ENCODE results near the gene CNN1.

CNN1 gene

GRCh38 chr19:11549386-11549953 lies 10.8 kb downstream of the CNN1 start:
- no peak for DNase-seq (ENCODE audit: low read depth)
- no peak overlapping the region for H3K4me3 ChIP-seq (ENCODE audit: low read depth, low read length)
- TF ChIP-seq MYC (IDR thresholded peaks at IDR 0.05; ENCODE audit: low read depth, low read length) (no peak), CTCF (IDR thresholded peaks at IDR 0.05; ENCODE audit: low read depth, low read length) (no peak), POLR2A (IDR thresholded peaks at IDR 0.05; ENCODE audit: extremely low read depth, insufficient read length) (no peak)
- TF ChIP-seq, protein P1, sequence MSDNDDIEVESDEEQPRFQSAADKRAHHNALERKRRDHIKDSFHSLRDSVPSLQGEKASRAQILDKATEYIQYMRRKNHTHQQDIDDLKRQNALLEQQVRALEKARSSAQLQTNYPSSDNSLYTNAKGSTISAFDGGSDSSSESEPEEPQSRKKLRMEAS (IDR thresholded peaks at IDR 0.05; ENCODE audit: low read depth, low read length), result no peak

DNA sequence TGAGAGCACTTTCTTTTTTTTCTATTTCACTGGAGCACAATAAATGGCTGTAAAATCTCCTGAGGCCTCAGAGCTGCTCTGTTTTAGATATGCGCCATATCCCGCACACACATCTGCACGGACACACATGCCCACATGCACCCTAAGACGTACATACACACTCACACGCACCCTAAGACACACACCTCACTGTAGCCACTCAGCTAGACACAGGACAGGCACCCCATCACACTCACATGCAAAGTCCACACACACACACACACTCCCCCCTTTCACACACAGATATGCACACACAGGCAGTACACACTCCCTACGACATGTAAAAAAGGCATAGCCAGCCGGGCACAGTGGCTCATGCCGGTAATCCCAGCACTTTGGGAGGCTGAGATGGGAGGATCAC lies 11.6 kb downstream of the CNN1 start:
- DNase-seq (ENCODE audit: low read depth), result no peak
- H3K4me3 ChIP-seq (ENCODE audit: low read depth, low read length), result no peak overlapping the region
- TF ChIP-seq CTCF (IDR thresholded peaks at IDR 0.05; ENCODE audit: low read depth, low read length) (no peak), POLR2A (IDR thresholded peaks at IDR 0.05; ENCODE audit: extremely low read depth, insufficient read length) (no peak), MYC (IDR thresholded peaks at IDR 0.05; ENCODE audit: low read depth, low read length) (no peak)

DNA sequence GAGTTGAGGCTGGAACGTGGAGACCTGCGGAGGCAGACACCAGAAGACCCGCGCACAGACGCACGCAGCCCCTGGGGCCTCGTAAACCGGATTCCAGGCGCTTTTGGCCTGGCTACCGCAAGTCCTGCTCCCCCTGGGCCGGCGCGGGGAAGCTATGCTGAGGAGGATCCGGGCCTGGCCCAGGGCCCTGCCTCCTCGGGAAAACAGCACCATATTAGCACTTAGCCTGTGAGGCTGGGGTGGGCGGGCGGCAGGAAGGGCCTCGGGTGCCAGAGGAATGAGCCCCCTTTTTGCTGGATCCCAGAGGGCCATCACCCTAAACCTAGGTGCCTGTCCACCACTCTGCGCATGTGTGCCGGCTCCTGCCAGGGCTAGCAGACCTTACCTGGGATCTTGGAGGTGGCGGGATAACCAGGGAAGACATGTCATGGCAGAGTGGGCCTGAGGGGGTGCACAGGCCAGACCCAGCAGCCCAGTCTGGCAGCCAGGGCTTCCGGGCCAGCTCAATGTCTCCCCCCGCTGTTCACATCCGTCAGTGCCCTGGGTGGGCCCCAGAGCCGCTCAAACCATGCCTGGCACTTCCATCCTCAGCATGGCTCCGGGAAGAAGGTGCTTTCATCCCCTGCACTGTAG lies 13.1 kb downstream of the CNN1 start:
- TF ChIP-seq, protein P1 (IDR thresholded peaks at IDR 0.05; ENCODE audit: low read depth, low read length), result no peak
- peak; percentile 29 for TF ChIP-seq CTCF (IDR thresholded peaks at IDR 0.05; ENCODE audit: low read depth, low read length)
- TF ChIP-seq POLR2A (IDR thresholded peaks at IDR 0.05; ENCODE audit: extremely low read depth, insufficient read length), result no peak
- no peak overlapping the region for H3K4me3 ChIP-seq (ENCODE audit: low read depth, low read length)
- DNase-seq (ENCODE audit: low read depth), result peak; percentile 38

- no peak for DNase-seq (ENCODE audit: low read depth)
- H3K4me3 ChIP-seq (ENCODE audit: low read depth, low read length), result no peak overlapping the region
- TF ChIP-seq, protein P1 (IDR thresholded peaks at IDR 0.05; ENCODE audit: low read depth, low read length), result no peak
- no peak for TF ChIP-seq CTCF (IDR thresholded peaks at IDR 0.05; ENCODE audit: low read depth, low read length)
- TF ChIP-seq MYC (IDR thresholded peaks at IDR 0.05; ENCODE audit: low read depth, low read length), result no peak
- no peak for TF ChIP-seq POLR2A (IDR thresholded peaks at IDR 0.05; ENCODE audit: extremely low read depth, insufficient read length)
These were observed 14.2 kb downstream of the CNN1 start for GRCh38 chr19:11552666-11553372.

DNA sequence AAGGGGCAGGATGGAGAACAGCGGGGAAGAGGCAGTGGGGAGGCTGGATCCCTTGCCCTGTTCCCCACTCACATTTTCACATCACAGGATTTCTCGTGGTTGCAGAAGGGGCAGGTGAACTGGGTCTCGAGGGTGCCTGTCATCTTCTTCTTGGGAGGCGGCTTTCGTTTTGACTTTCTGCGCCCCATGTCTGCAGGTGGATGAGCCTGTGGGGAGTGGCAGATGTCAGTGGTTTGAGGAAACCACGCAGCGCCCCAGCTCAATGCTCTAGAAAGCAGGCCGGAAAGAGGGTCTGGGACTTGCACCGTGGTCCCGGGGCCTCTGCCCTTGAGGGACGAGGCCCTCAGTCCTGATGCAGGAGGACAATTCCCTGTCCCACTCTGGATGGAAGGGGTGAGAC lies 15.5 kb downstream of the CNN1 start:
- no peak overlapping the region for H3K4me3 ChIP-seq (ENCODE audit: low read depth, low read length)
- TF ChIP-seq POLR2A (IDR thresholded peaks at IDR 0.05; ENCODE audit: extremely low read depth, insufficient read length), result no peak
- no peak for TF ChIP-seq CTCF (IDR thresholded peaks at IDR 0.05; ENCODE audit: low read depth, low read length)
- TF ChIP-seq, protein P1 (IDR thresholded peaks at IDR 0.05; ENCODE audit: low read depth, low read length), result no peak
- TF ChIP-seq MYC (IDR thresholded peaks at IDR 0.05; ENCODE audit: low read depth, low read length), result no peak
- DNase-seq (ENCODE audit: low read depth), result no peak

Data from NB4 (cell line).